ENCODE data around the gene STAB1. TPM values are rescaled to one million over a fixed set of nuclear protein-coding genes. Genes with fewer than 3 reads are reported as not detected.

Gene STAB1
- total and polyA plus RNA-seq, 5 donors, result 69.5 to 159 (median 94.6) TPM

- Histone ChIP-seq H3K4me1 (ENCODE audit: control insufficient read depth, insufficient read depth, low read length) (peaks cover 44% of the 10 kb centered on the region), H3K27ac (ENCODE audit: low read length) (no peak overlapping the region), H3K4me3 (ENCODE audit: low read length) (no peak overlapping the region), H3K27me3 (ENCODE audit: control insufficient read depth, insufficient read depth) (no peaks in the 10 kb centered on the region), H3K9me3 (ENCODE audit: control insufficient read depth, low read length) (no peaks in the 10 kb centered on the region)
- ATAC-seq, result no peak
- intact Hi-C loops (cut with DNase I), result no loop called here
- DNase-seq, result peak; percentile 23 to 61 (median 55)
- WGBS, result 91% methylated on average over 14 of the region's 14 CpGs
Observed at GRCh38 chr3:52527039-52527731, 32.0 kb downstream of the STAB1 start.

GRCh38 chr3:52527732-52528585 is 32.8 kb downstream of the STAB1 start:
- intact Hi-C loops (cut with DNase I), result no loop called here
- 81% methylated on average over 18 of the region's 18 CpGs for WGBS
- DNase-seq (peak; percentile 15 to 56 (median 46)), ATAC-seq (no peak)
- no peak overlapping the region for H3K4me3 ChIP-seq (ENCODE audit: low read length)
- peaks cover 44% of the 10 kb centered on the region for H3K4me1 ChIP-seq (ENCODE audit: control insufficient read depth, insufficient read depth, low read length)
- H3K27ac ChIP-seq (ENCODE audit: low read length), result no peak overlapping the region
- no peaks in the 10 kb centered on the region for H3K9me3 ChIP-seq (ENCODE audit: control insufficient read depth, low read length)
- H3K27me3 ChIP-seq (ENCODE audit: control insufficient read depth, insufficient read depth), result no peaks in the 10 kb centered on the region

- no peaks in the 10 kb centered on the region for H3K9me3 ChIP-seq (ENCODE audit: control insufficient read depth, low read length)
- no peaks in the 10 kb centered on the region for H3K27me3 ChIP-seq (ENCODE audit: control insufficient read depth, insufficient read depth)
- intact Hi-C loops (cut with DNase I), result no loop called here
- WGBS, result 84% methylated on average over 25 of the region's 25 CpGs
- DNase-seq, result peak; percentile 35 to 60 (median 59)
- H3K27ac ChIP-seq (ENCODE audit: low read length), result peak overlapping the region; percentile 98
- no peak for ATAC-seq
- peaks cover 44% of the 10 kb centered on the region for H3K4me1 ChIP-seq (ENCODE audit: control insufficient read depth, insufficient read depth, low read length)
- no peak overlapping the region for H3K4me3 ChIP-seq (ENCODE audit: low read length)
Observed at GRCh38 chr3:52528586-52529375, 33.6 kb downstream of the STAB1 start.

- peaks cover 40% of the 10 kb centered on the region for H3K4me1 ChIP-seq (ENCODE audit: control insufficient read depth, insufficient read depth, low read length)
- H3K4me3 ChIP-seq (ENCODE audit: low read length), result no peak overlapping the region
- ATAC-seq, result peak; percentile 25 to 43
Observed at GRCh38 chr3:52529376-52530333, 34.5 kb downstream of the STAB1 start.

GRCh38 chr3:52530918-52531826 is 36.0 kb downstream of the STAB1 start:
- Histone ChIP-seq H3K9me3 (ENCODE audit: control insufficient read depth, low read length) (no peaks in the 10 kb centered on the region), H3K4me1 (ENCODE audit: control insufficient read depth, insufficient read depth, low read length) (peaks cover 27% of the 10 kb centered on the region), H3K27ac (ENCODE audit: low read length) (peak overlapping the region; percentile 98), H3K27me3 (ENCODE audit: control insufficient read depth, insufficient read depth) (no peaks in the 10 kb centered on the region), H3K4me3 (ENCODE audit: low read length) (no peak overlapping the region)
- intact Hi-C loops (cut with DNase I), result loop anchor here in 1 of 4 donors (5.0 kb wide), 1 partner anchor 49 kb away; no protein-coding TSS in a partner anchor
- DNase-seq, result peak; percentile 66 to 83 (median 82)
- peak; percentile 31 to 43 for ATAC-seq
- WGBS, result 59% methylated on average over 10 of the region's 10 CpGs

More at GRCh38 chr3:52529376-52530333, 34.5 kb downstream of the STAB1 start:
- Histone ChIP-seq H3K27me3 (ENCODE audit: control insufficient read depth, insufficient read depth) (no peaks in the 10 kb centered on the region), H3K27ac (ENCODE audit: low read length) (peak overlapping the region; percentile 98), H3K9me3 (ENCODE audit: control insufficient read depth, low read length) (no peaks in the 10 kb centered on the region)
- DNase-seq, result peak; percentile 77 to 83 (median 79)
- WGBS, result 44% methylated on average over 12 of the region's 12 CpGs
- intact Hi-C loops (cut with DNase I), result loop anchor here in 1 of 4 donors (5.0 kb wide), 1 partner anchor 47 kb away; no protein-coding TSS in a partner anchor

GRCh38 chr3:52531860-52532516 is 36.9 kb downstream of the STAB1 start:
- DNase-seq (peak in 2 of 3 donors; percentile 68 to 75), ATAC-seq (no peak)
- 80% methylated on average over 14 of the region's 14 CpGs for WGBS
- Histone ChIP-seq H3K27ac (ENCODE audit: low read length) (peak overlapping the region; percentile 98), H3K4me3 (ENCODE audit: low read length) (peak overlapping the region; percentile 81), H3K27me3 (ENCODE audit: control insufficient read depth, insufficient read depth) (no peaks in the 10 kb centered on the region), H3K9me3 (ENCODE audit: control insufficient read depth, low read length) (no peaks in the 10 kb centered on the region), H3K4me1 (ENCODE audit: control insufficient read depth, insufficient read depth, low read length) (peaks cover 24% of the 10 kb centered on the region)
- intact Hi-C loops (cut with DNase I), result loop anchor here in 1 of 4 donors (5.0 kb wide), 1 partner anchor 50 kb away; no protein-coding TSS in a partner anchor

- 35% methylated on average over 5 of the region's 5 CpGs for WGBS
- intact Hi-C loops (cut with DNase I), result loop anchor here in 1 of 4 donors (5.0 kb wide), 1 partner anchor 50 kb away; no protein-coding TSS in a partner anchor
- ATAC-seq (no peak), DNase-seq (peak in 2 of 3 donors; percentile 70)
- H3K27ac ChIP-seq (ENCODE audit: low read length), result peak overlapping the region; percentile 98
- H3K9me3 ChIP-seq (ENCODE audit: control insufficient read depth, low read length), result no peaks in the 10 kb centered on the region
- peaks cover 24% of the 10 kb centered on the region for H3K4me1 ChIP-seq (ENCODE audit: control insufficient read depth, insufficient read depth, low read length)
- H3K27me3 ChIP-seq (ENCODE audit: control insufficient read depth, insufficient read depth), result no peaks in the 10 kb centered on the region
- H3K4me3 ChIP-seq (ENCODE audit: low read length), result peak overlapping the region; percentile 81
Observed at GRCh38 chr3:52532517-52532837, 37.3 kb downstream of the STAB1 start.

GRCh38 chr3:52532838-52533622 is 37.9 kb downstream of the STAB1 start:
- Histone ChIP-seq H3K4me3 (ENCODE audit: low read length) (peak overlapping the region; percentile 81), H3K27me3 (ENCODE audit: control insufficient read depth, insufficient read depth) (no peaks in the 10 kb centered on the region), H3K4me1 (ENCODE audit: control insufficient read depth, insufficient read depth, low read length) (peaks cover 26% of the 10 kb centered on the region), H3K9me3 (ENCODE audit: control insufficient read depth, low read length) (no peaks in the 10 kb centered on the region), H3K27ac (ENCODE audit: low read length) (peak overlapping the region; percentile 98)
- no peak for ATAC-seq
- peak; percentile 63 to 81 (median 80) for DNase-seq
- intact Hi-C loops (cut with DNase I), result loop anchor here in 1 of 4 donors (5.0 kb wide), 1 partner anchor 51 kb away; no protein-coding TSS in a partner anchor
- 2% methylated on average over 78 of the region's 78 CpGs for WGBS

Measured in right cardiac atrium (tissue), 5 donors.